Calu3 (cell line): ENCODE data around the gene MYT1. TPM values are rescaled to one million over a fixed set of nuclear protein-coding genes. Genes with fewer than 3 reads are reported as not detected.

ENCODE experiments used
- BruUV-seq: library from RNA; stranded (reverse); fragments of 400-500 nt; replicated peaks from 2 replicates; lab custom pipeline; 2021; lab: Mats Ljungman, UMichigan
- CTCF ChIA-PET: fragments of 300-600 bp; sonication (Branson Sonifier 250); formaldehyde crosslinking; loops from one replicate; lab custom pipeline; 2022; ENCODE audit warnings: antibody characterized with exemption; lab: Charles Lee
- DNase-seq: peaks from one replicate; pipeline ENCODE4 v3.0.0; 2022
- H3K27ac Mint-ChIP-seq: one replicate; pipeline ENCODE4 v1.8.0; 2022; ENCODE audit warnings: mixed read lengths; ENCODE audit not compliant: unreplicated experiment
- H3K27me3 Mint-ChIP-seq: one replicate; pipeline ENCODE4 v1.8.0; 2022; ENCODE audit warnings: mixed read lengths; ENCODE audit not compliant: unreplicated experiment
- H3K36me3 Mint-ChIP-seq: one replicate; pipeline ENCODE4 v1.8.0; 2022; ENCODE audit warnings: mild to moderate bottlenecking, moderate library complexity, mixed read lengths; ENCODE audit not compliant: insufficient read depth, unreplicated experiment
- H3K4me1 Mint-ChIP-seq: one replicate; pipeline ENCODE4 v1.8.0; 2022; ENCODE audit warnings: mild to moderate bottlenecking, low read depth, mixed read lengths; ENCODE audit not compliant: unreplicated experiment
- H3K4me3 Mint-ChIP-seq: one replicate; pipeline ENCODE4 v1.8.0; 2022; ENCODE audit warnings: mild to moderate bottlenecking, low read depth, moderate library complexity, mixed read lengths; ENCODE audit not compliant: unreplicated experiment
- H3K9me3 Mint-ChIP-seq: one replicate; pipeline ENCODE4 v1.8.0; 2022; ENCODE audit warnings: low read depth, mixed read lengths; ENCODE audit not compliant: unreplicated experiment
- intact Hi-C: fragments of 100-400 bp; cut with micrococcal nuclease; formaldehyde crosslinking; loops from one replicate; pipeline ENCODE4 v1.10.0; 2022; ENCODE audit not compliant: unreplicated experiment
- total RNA-seq: library from RNA; stranded (reverse); gene quantifications from 2 replicates; pipeline ENCODE4 v1.2.3, GENCODE V29; 2022
- TF ChIP-seq, protein P1 (sequence below): fragments of 200-600 bp; IDR thresholded peaks from one replicate; pipeline ENCODE4 v1.8.0; 2022; ENCODE audit warnings: antibody characterized with exemption; ENCODE audit not compliant: unreplicated experiment

Gene MYT1
- total RNA-seq, 1 experiment from 2014 or later: 0.45 TPM

DNA sequence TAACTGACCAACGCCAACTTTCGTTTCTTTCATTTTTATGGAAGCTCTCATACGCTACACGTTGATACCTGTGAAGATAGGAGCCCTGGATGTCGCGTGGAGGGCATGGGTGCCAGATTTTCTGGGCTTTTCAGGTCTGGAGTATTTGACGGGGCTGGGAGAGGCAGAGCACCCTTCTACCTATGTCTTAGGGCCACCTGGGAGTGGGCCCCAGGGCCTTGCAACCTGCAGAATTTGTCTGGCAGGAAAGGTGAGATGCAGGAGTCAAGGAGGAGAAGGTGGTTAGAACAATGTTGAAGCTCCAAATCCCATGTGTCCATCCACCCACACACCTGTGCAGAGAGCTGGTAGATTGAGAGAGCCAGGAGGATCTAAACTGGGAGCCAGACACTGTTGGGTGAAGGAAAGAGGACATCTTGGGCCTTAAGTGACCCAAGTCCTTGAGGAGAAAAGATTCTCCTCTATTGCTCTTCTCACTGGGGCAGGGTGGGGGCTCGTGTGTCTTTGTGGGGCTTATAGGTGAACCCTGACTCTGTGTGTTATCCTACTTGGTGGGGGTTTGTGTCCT is 63.9 kb downstream of the MYT1 start:
- intact Hi-C loops: no loop called here
- DNase-seq: no peak
- H3K36me3 Mint-ChIP-seq: peaks cover 4% of the 10 kb centered on the region

DNA sequence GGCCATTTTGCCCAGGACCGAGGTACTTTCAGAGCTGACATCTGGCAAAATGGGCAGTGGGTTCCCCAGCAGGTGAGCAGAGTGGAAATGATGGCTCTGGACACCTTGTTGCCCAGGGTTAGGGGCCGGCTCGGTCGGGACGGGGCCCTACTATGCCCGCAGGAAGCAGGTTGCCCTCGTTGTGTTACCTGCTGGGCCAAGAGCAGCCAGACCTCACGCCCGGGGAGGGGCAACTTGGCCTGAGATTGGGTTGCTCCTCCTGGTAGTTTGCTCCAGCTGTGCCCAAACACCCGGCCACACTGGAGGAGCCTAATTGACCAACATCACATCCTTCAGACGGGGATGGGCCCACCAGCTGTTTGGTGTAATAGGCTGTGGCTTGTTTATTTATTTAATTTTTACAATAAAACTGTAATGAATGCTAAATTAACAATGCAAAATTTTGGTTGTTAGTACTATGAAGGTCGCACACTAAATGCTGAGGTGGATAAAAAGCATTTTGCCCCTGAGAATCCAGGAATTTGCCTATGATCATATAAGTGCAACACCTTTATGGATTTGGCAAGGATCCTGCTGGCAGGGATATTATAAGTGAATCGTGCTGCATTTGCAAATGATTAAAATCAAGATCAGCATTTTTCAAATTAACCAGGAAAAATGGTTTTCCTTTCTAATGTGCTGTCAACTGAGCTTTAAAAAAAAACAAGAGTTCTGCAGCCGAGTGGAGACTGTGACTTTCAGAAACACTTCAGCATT is 64.7 kb downstream of the MYT1 start:
- intact Hi-C loops: no loop called here
- Mint-ChIP-seq H3K4me1 (peaks cover 11% of the 10 kb centered on the region), H3K27ac (no peak overlapping the region), H3K4me3 (no peak overlapping the region), H3K36me3 (peaks cover 4% of the 10 kb centered on the region), H3K27me3 (peaks cover 69% of the 10 kb centered on the region), H3K9me3 (no peaks in the 10 kb centered on the region)
- CTCF ChIA-PET: interaction anchor here (0.6 to 1.0 kb wide), 2 partner anchors 14 to 73 kb away, joined by 3 read pairs; no protein-coding TSS in a partner anchor
- no peak for DNase-seq
- TF ChIP-seq, protein P1, sequence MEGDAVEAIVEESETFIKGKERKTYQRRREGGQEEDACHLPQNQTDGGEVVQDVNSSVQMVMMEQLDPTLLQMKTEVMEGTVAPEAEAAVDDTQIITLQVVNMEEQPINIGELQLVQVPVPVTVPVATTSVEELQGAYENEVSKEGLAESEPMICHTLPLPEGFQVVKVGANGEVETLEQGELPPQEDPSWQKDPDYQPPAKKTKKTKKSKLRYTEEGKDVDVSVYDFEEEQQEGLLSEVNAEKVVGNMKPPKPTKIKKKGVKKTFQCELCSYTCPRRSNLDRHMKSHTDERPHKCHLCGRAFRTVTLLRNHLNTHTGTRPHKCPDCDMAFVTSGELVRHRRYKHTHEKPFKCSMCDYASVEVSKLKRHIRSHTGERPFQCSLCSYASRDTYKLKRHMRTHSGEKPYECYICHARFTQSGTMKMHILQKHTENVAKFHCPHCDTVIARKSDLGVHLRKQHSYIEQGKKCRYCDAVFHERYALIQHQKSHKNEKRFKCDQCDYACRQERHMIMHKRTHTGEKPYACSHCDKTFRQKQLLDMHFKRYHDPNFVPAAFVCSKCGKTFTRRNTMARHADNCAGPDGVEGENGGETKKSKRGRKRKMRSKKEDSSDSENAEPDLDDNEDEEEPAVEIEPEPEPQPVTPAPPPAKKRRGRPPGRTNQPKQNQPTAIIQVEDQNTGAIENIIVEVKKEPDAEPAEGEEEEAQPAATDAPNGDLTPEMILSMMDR: no peak
- BruUV-seq: no TSS peak

More for the DNA sequence above, 63.9 kb downstream of the MYT1 start:
- peaks cover 71% of the 10 kb centered on the region for H3K27me3 Mint-ChIP-seq
- TF ChIP-seq, protein P1: no peak
- no peaks in the 10 kb centered on the region for H3K9me3 Mint-ChIP-seq
- BruUV-seq: no TSS peak
- no peak overlapping the region for H3K27ac Mint-ChIP-seq
- CTCF ChIA-PET: interaction anchor here (1.0 kb wide), 1 partner anchor 72 kb away, joined by 3 read pairs; no protein-coding TSS in a partner anchor
- peaks cover 18% of the 10 kb centered on the region for H3K4me1 Mint-ChIP-seq
- no peak overlapping the region for H3K4me3 Mint-ChIP-seq

DNA sequence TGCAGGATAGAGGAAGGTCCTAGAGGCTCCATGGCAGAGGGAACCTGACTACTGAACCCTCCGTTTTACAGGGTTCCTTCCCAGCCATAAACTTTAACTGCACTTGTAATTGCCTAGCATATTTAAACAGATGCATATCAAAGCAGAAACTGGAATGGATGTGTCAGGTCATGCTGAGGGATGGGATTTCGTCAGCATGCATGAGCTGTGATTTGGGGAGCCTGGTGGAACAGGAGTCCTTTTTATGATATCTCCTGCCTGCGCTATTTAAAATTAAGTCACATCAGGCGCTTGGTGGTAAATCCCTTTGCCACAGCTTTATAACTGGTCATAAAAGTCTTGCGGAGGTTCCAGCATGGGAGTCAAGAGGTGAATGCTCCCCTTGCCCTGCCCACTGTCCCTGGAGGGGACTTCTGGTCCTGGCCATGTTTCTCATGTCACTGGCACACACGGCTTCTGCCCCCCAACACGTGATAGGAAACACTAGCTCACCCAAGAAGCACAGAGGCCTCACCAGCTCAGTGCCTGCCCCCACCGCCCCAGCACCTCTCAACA is 65.3 kb downstream of the MYT1 start:
- TF ChIP-seq, protein P1: no peak
- H3K27me3 Mint-ChIP-seq: peaks cover 64% of the 10 kb centered on the region
- CTCF ChIA-PET: no interaction called here
- H3K27ac Mint-ChIP-seq: no peak overlapping the region
- H3K9me3 Mint-ChIP-seq: no peaks in the 10 kb centered on the region
- peaks cover 4% of the 10 kb centered on the region for H3K4me1 Mint-ChIP-seq
- BruUV-seq: no TSS peak
- H3K4me3 Mint-ChIP-seq: no peak overlapping the region
- no peak for DNase-seq
- intact Hi-C loops: no loop called here
- peaks cover 4% of the 10 kb centered on the region for H3K36me3 Mint-ChIP-seq

DNA sequence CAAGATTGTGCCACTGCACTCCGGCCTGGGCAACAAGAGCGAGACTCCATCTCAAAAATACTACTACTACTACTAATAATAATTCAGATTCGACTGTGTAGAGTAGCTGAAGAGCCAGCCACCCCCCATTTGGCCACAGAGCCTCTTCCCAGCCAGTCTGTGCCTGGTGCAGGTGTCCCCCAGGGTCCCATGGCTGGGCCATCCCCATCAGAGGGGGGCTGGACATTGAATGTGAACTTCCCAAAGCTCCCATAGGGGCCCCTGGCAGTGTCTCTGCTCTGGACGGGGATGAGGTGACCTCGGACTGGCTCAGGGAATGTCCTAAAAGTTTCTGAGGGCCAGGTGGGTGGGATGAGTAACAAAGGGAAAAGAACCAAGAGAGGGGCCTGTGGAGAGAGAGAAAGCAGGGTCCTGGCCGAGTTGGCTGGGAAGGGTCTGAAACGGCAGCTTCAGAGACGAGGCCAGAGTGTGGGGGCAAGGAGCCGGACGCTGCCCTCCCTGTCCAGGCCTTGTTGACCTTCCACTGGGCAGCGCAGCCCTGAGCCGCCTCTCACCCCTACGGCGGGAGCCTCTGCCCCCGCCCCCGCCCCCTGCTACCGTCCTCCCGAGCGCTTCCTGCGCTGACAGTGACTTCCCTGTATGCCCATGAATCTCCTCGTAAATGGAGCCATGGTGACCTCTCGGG is 66.4 kb downstream of the MYT1 start:
- no TSS peak for BruUV-seq
- H3K27me3 Mint-ChIP-seq: peaks cover 62% of the 10 kb centered on the region
- CTCF ChIA-PET: no interaction called here
- no peaks in the 10 kb centered on the region for H3K9me3 Mint-ChIP-seq
- H3K4me3 Mint-ChIP-seq: no peak overlapping the region
- no peak overlapping the region for H3K27ac Mint-ChIP-seq
- no peak for DNase-seq
- TF ChIP-seq, protein P1: no peak
- H3K36me3 Mint-ChIP-seq: peaks cover 4% of the 10 kb centered on the region
- no peaks in the 10 kb centered on the region for H3K4me1 Mint-ChIP-seq
- intact Hi-C loops: no loop called here
